Trophoblast cell (in vitro differentiated cells and primary cell): ENCODE results near the gene IL23R.
A peak's percentile ranks its signal among the peaks of the same experiment; 100 is the strongest.

Experiments
- DNase-seq, 2 donors: peaks; one replicate each; pipeline ENCODE4 v3.0.0-alpha.2; 2016
- H2AFZ ChIP-seq: 2 replicates; pipeline ENCODE4 v1.6.1; 2013; ENCODE audit warnings: low read length, moderate library complexity, mild to moderate bottlenecking; ENCODE audit not compliant: insufficient read depth, poor library complexity
- H2AK5ac ChIP-seq: 2 replicates; pipeline ENCODE4 v1.6.1; 2013; ENCODE audit warnings: mild to moderate bottlenecking, low read length
- H2BK120ac ChIP-seq: 2 replicates; pipeline ENCODE4 v1.6.1; 2013; ENCODE audit warnings: low read length, mild to moderate bottlenecking, moderate library complexity; ENCODE audit not compliant: insufficient read depth, poor library complexity
- H2BK12ac ChIP-seq: 2 replicates; pipeline ENCODE4 v1.6.1; 2013; ENCODE audit warnings: mild to moderate bottlenecking, low read length, moderate library complexity
- H2BK5ac ChIP-seq: 2 replicates; pipeline ENCODE4 v1.6.1; 2013; ENCODE audit warnings: low read length, low read depth, moderate library complexity, mild to moderate bottlenecking; ENCODE audit not compliant: poor library complexity
- H3K14ac ChIP-seq: 2 replicates; pipeline ENCODE4 v1.6.1; 2013; ENCODE audit warnings: mild to moderate bottlenecking, low read length
- H3K18ac ChIP-seq: 2 replicates; pipeline ENCODE4 v1.6.1; 2013; ENCODE audit warnings: mild to moderate bottlenecking, low read length
- H3K23ac ChIP-seq: 2 replicates; pipeline ENCODE4 v1.6.1; 2013; ENCODE audit warnings: low read length
- H3K27ac ChIP-seq: 2 replicates; pipeline ENCODE4 v1.5.1; 2013; ENCODE audit warnings: low read depth, mild to moderate bottlenecking, inconsistent platforms, low read length, moderate library complexity
- H3K27me3 ChIP-seq: 2 replicates; pipeline ENCODE4 v1.6.1; 2013; ENCODE audit warnings: inconsistent platforms, mild to moderate bottlenecking, low read length, moderate library complexity; ENCODE audit not compliant: insufficient read depth
- H3K36me3 ChIP-seq, 2 experiments: 1 replicate in 1 of 2; 2 replicates in 1 of 2; pipeline ENCODE4 v1.6.1; 2013; ENCODE audit warnings: low read length in 2 of 2, mild to moderate bottlenecking in 2 of 2, moderate library complexity in 1 of 2; ENCODE audit not compliant: insufficient read depth in 2 of 2, control insufficient read depth in 1 of 2
- H3K4ac ChIP-seq: 2 replicates; pipeline ENCODE4 v1.6.1; 2013; ENCODE audit warnings: low read depth, mild to moderate bottlenecking, low read length, moderate library complexity
- H3K4me1 ChIP-seq, 2 experiments: 1 replicate in 1 of 2; 2 replicates in 1 of 2; pipeline ENCODE4 v1.6.1; 2013; ENCODE audit warnings: low read length in 2 of 2, mild to moderate bottlenecking in 2 of 2, moderate library complexity in 1 of 2; ENCODE audit not compliant: insufficient read depth in 2 of 2, control insufficient read depth in 1 of 2
- H3K4me2 ChIP-seq: 2 replicates; pipeline ENCODE4 v1.6.1; 2013; ENCODE audit warnings: inconsistent platforms, mild to moderate bottlenecking, low read length, moderate library complexity
- H3K4me3 ChIP-seq: 2 replicates; pipeline ENCODE4 v1.5.1; 2013; ENCODE audit warnings: mild to moderate bottlenecking, low read depth, low read length, inconsistent platforms
- H3K79me1 ChIP-seq: one replicate; pipeline ENCODE4 v1.6.1; 2013; ENCODE audit warnings: low read length
- H3K79me2 ChIP-seq: 2 replicates; pipeline ENCODE4 v1.6.1; 2013; ENCODE audit warnings: low read length, mild to moderate bottlenecking; ENCODE audit not compliant: control insufficient read depth, insufficient read depth, poor library complexity
- H3K9ac ChIP-seq: 2 replicates; pipeline ENCODE4 v1.6.1; 2013; ENCODE audit warnings: mild to moderate bottlenecking, low read length
- H3K9me3 ChIP-seq: 2 replicates; pipeline ENCODE4 v1.6.1; 2013; ENCODE audit warnings: low read depth, mild to moderate bottlenecking, control low read depth, inconsistent platforms, low read length; ENCODE audit not compliant: insufficient read depth
- H4K12ac ChIP-seq: 2 replicates; pipeline ENCODE4 v1.6.1; 2013; ENCODE audit warnings: low read depth, mild to moderate bottlenecking, low read length, moderate library complexity
- H4K8ac ChIP-seq: 2 replicates; pipeline ENCODE4 v1.6.1; 2013; ENCODE audit warnings: low read depth, mild to moderate bottlenecking, low read length, moderate library complexity
- H4K91ac ChIP-seq: one replicate; pipeline ENCODE4 v1.6.1; 2013; ENCODE audit warnings: low read depth, mild to moderate bottlenecking, low read length, moderate library complexity
- WGBS: extraction: QIAGEN DNeasy Blood & Tissue Kit; methylation state at CpG from one replicate; pipeline ENCODE4 v1.1.7; 2013; ENCODE audit warnings: missing lambda C conversion rate; ENCODE audit not compliant: insufficient read length, insufficient coverage; ENCODE audit errors: extremely low coverage; 5-methylcytosine and 5-hydroxymethylcytosine counted together

IL23R gene

DNA sequence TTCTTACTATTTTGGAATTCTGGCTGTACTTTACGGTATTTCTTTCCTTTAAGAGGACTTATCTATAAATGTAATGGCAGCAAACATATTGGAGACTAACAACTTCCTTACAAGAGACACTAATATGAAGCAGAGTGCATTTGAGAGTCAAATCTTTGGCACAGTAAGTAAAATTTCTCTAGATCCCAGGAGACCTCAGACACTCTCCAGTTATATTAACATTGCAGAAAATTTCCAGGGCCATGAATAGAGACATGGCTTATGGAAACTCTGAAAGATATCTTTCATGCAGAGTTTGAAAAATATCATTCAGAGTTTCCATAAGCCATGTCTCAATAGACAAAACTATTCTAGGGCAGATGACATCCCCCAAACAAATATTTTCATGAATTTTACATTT, 51.2 kb downstream of the IL23R start:
- no peak overlapping the region for H3K18ac ChIP-seq
- H3K9ac ChIP-seq = no peak overlapping the region
- H4K91ac ChIP-seq = no peak overlapping the region
- no peak overlapping the region for H4K8ac ChIP-seq
- H3K14ac ChIP-seq = no peak overlapping the region
- no peaks in the 10 kb centered on the region for H3K4me1 ChIP-seq
- H2BK12ac ChIP-seq = no peak overlapping the region
- H3K36me3 ChIP-seq = no peaks in the 10 kb centered on the region
- H3K4me2 ChIP-seq = no peak overlapping the region
- no peak overlapping the region for H3K4me3 ChIP-seq
- no peak overlapping the region for H4K12ac ChIP-seq
- no peak overlapping the region for H3K23ac ChIP-seq
- no peak for DNase-seq
- no peaks in the 10 kb centered on the region for H3K79me2 ChIP-seq
- no peak overlapping the region for H3K4ac ChIP-seq
- no peaks in the 10 kb centered on the region for H3K79me1 ChIP-seq
- H2BK120ac ChIP-seq = no peak overlapping the region
- H2AK5ac ChIP-seq = no peak overlapping the region
- no peaks in the 10 kb centered on the region for H3K9me3 ChIP-seq
- H3K27me3 ChIP-seq = no peaks in the 10 kb centered on the region
- H2AFZ ChIP-seq = no peak overlapping the region
- no peak overlapping the region for H3K27ac ChIP-seq
- no peak overlapping the region for H2BK5ac ChIP-seq
- WGBS = no CpG with 5 or more reads among the region's 1 CpG

DNA sequence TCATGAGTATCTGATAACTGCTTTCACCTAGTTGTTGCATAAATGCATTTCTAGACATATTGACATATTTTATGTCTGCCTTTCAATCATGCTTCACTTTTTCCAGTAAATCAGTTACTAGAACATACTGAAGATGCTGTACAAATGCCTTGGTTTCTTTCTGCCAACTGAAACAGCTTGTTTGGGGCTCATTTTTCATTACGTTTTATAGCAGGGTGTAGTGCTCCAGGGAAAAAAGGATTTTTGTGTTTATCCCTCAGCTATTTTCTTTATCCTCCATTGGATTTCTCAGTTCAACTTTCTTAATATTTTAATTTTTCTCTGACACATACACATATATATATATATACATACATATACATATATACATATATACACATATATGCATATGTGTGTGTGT, 51.7 kb downstream of the IL23R start:
- H3K18ac ChIP-seq = no peak overlapping the region
- no peak for DNase-seq
- H2AK5ac ChIP-seq = no peak overlapping the region
- no peak overlapping the region for H3K4ac ChIP-seq
- H3K9me3 ChIP-seq = no peaks in the 10 kb centered on the region
- no peak overlapping the region for H3K27ac ChIP-seq
- no peaks in the 10 kb centered on the region for H3K4me1 ChIP-seq
- H3K4me2 ChIP-seq = no peak overlapping the region
- H4K12ac ChIP-seq = no peak overlapping the region
- H4K8ac ChIP-seq = no peak overlapping the region
- no peak overlapping the region for H2BK5ac ChIP-seq
- no peaks in the 10 kb centered on the region for H3K79me1 ChIP-seq
- H3K9ac ChIP-seq = no peak overlapping the region
- H3K27me3 ChIP-seq = no peaks in the 10 kb centered on the region
- no peak overlapping the region for H2BK12ac ChIP-seq
- H3K4me3 ChIP-seq = no peak overlapping the region
- H3K14ac ChIP-seq = no peak overlapping the region
- no peak overlapping the region for H2BK120ac ChIP-seq
- no peak overlapping the region for H4K91ac ChIP-seq
- WGBS = no CpG with 5 or more reads among the region's 1 CpG
- no peaks in the 10 kb centered on the region for H3K36me3 ChIP-seq
- H3K23ac ChIP-seq = no peak overlapping the region
- H3K79me2 ChIP-seq = no peaks in the 10 kb centered on the region
- no peak overlapping the region for H2AFZ ChIP-seq

DNA sequence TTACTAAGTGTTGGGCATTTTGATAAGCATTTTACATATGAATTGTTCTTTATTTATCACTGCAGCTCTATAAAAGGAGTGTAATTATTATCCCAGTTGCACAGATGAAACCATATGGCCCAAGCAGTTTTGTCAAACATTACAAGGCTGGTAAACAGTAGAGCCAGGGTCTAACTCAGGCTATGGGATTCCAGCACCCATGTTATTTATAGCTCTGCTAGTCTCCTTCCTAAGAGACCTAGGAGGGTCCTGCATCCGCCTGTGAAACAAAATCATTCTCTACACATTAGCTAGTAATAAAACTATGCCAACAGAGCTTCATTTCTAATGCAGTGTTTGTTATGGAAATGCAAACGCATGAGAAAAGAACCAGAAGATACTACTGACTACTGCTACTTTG, 58.6 kb downstream of the IL23R start:
- Histone ChIP-seq H3K4me2 (no peak overlapping the region), H3K4ac (no peak overlapping the region), H3K18ac (no peak overlapping the region), H3K27me3 (no peaks in the 10 kb centered on the region), H2AK5ac (no peak overlapping the region), H3K79me1 (no peaks in the 10 kb centered on the region), H3K4me1 (no peaks in the 10 kb centered on the region), H3K9ac (no peak overlapping the region), H4K12ac (no peak overlapping the region), H3K4me3 (no peak overlapping the region), H2AFZ (no peak overlapping the region), H2BK5ac (no peak overlapping the region), H3K23ac (no peak overlapping the region), H3K14ac (no peak overlapping the region), H3K9me3 (peaks cover 2% of the 10 kb centered on the region), H3K36me3 (no peaks in the 10 kb centered on the region), H3K79me2 (no peaks in the 10 kb centered on the region), H2BK12ac (no peak overlapping the region), H4K91ac (no peak overlapping the region), H4K8ac (no peak overlapping the region), H3K27ac (no peak overlapping the region), H2BK120ac (no peak overlapping the region)
- DNase-seq = no peak
- no CpG with 5 or more reads among the region's 2 CpGs for WGBS

DNA sequence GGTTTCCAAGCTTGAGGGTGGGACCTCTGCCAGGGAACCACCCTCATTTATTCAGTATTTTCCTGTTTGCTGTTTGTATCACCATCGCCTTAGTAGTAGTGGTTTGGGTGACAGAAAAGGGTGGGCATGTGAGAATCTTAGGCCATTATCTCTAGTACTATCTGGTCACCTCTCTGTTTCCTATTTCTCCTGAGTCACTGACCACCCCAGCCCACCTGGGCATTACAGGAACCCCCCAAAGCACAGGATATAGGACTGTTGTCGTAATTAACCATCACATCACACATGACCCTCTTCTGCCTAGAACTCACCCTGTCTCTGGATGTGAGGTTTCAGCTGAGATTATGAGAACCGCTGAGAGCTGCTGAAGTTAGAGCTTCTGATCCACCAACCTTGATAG, 60.4 kb downstream of the IL23R start:
- H2BK120ac ChIP-seq = no peak overlapping the region
- no peaks in the 10 kb centered on the region for H3K27me3 ChIP-seq
- no peak for DNase-seq
- H3K14ac ChIP-seq = no peak overlapping the region
- WGBS = no CpG with 5 or more reads among the region's 3 CpGs
- H4K8ac ChIP-seq = no peak overlapping the region
- no peak overlapping the region for H3K27ac ChIP-seq
- peak overlapping the region; percentile 0 for H3K9ac ChIP-seq
- H3K79me2 ChIP-seq = no peaks in the 10 kb centered on the region
- H2AFZ ChIP-seq = no peak overlapping the region
- no peak overlapping the region for H4K12ac ChIP-seq
- no peaks in the 10 kb centered on the region for H3K79me1 ChIP-seq
- H3K23ac ChIP-seq = no peak overlapping the region
- H3K36me3 ChIP-seq = no peaks in the 10 kb centered on the region
- H3K4me3 ChIP-seq = no peak overlapping the region
- no peak overlapping the region for H3K18ac ChIP-seq
- no peak overlapping the region for H3K4me2 ChIP-seq
- H3K9me3 ChIP-seq = peaks cover 2% of the 10 kb centered on the region
- H2AK5ac ChIP-seq = no peak overlapping the region
- H3K4me1 ChIP-seq = no peaks in the 10 kb centered on the region
- H4K91ac ChIP-seq = no peak overlapping the region
- no peak overlapping the region for H2BK5ac ChIP-seq
- H2BK12ac ChIP-seq = no peak overlapping the region
- H3K4ac ChIP-seq = no peak overlapping the region
